GM18502 (cell line): ENCODE results near the gene RAB44.

Experiments used
- ATAC-seq: cut with Tn5 transposase; IDR thresholded peaks from one replicate; pipeline ENCODE4 v1.9.1; 2021; ENCODE audit warnings: mild to moderate bottlenecking; ENCODE audit not compliant: unreplicated experiment, poor library complexity

The RAB44 gene

DNA sequence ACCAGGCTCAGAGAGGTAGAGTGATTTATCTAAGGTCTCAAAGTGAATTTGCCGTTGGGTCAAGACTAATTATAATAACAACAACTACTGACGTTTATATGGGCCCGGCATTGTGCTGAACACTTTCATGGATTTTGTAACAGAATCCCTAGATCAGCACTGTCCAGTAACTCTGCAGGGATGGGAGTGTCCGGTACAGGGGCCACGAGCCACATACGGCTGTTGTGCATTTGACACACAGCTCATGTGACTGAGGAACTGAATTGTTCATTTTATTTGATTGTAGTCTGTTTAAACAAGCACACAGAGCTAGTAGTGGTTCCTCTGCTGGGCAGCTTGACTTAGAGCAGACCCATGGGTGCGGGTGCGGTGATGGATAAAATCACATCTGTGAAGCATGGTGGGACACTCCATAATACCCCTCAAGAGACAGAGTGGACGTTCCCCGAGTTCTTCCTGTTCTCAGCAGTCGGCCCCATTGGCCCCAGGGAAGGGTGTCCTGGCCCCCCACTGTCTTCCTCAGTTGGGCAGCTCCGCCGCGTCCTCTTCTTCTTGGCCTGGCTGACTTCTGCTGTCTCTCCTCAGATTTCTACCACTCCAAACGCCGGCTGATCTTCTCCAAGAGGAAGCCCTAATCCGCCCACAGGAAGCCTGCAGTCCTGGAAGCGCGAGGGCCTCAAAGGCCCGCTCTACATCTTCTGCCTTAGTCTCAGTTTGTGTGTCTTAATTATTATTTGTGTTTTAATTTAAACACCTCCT, 12.3 kb upstream of the RAB44 start:
- ATAC-seq = no peak

DNA sequence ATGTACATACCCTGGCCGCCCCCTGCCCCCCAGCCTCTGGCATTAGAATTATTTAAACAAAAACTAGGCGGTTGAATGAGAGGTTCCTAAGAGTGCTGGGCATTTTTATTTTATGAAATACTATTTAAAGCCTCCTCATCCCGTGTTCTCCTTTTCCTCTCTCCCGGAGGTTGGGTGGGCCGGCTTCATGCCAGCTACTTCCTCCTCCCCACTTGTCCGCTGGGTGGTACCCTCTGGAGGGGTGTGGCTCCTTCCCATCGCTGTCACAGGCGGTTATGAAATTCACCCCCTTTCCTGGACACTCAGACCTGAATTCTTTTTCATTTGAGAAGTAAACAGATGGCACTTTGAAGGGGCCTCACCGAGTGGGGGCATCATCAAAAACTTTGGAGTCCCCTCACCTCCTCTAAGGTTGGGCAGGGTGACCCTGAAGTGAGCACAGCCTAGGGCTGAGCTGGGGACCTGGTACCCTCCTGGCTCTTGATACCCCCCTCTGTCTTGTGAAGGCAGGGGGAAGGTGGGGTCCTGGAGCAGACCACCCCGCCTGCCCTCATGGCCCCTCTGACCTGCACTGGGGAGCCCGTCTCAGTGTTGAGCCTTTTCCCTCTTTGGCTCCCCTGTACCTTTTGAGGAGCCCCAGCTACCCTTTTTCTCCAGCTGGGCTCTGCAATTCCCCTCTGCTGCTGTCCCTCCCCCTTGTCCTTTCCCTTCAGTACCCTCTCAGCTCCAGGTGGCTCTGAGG, 11.5 kb upstream of the RAB44 start:
- no peak for ATAC-seq

DNA sequence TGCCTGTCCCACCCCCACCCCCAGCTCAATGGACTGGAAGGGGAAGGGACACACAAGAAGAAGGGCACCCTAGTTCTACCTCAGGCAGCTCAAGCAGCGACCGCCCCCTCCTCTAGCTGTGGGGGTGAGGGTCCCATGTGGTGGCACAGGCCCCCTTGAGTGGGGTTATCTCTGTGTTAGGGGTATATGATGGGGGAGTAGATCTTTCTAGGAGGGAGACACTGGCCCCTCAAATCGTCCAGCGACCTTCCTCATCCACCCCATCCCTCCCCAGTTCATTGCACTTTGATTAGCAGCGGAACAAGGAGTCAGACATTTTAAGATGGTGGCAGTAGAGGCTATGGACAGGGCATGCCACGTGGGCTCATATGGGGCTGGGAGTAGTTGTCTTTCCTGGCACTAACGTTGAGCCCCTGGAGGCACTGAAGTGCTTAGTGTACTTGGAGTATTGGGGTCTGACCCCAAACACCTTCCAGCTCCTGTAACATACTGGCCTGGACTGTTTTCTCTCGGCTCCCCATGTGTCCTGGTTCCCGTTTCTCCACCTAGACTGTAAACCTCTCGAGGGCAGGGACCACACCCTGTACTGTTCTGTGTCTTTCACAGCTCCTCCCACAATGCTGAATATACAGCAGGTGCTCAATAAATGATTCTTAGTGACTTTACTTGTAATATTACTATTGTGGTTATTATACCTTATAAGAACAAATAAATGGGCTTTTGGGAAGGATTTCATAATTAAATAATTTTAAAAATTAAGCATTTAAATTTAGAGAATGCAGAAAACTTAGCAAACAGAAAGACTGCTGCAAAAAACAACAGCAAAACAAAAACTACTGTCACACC, 10.7 kb upstream of the RAB44 start:
- ATAC-seq = no peak

DNA sequence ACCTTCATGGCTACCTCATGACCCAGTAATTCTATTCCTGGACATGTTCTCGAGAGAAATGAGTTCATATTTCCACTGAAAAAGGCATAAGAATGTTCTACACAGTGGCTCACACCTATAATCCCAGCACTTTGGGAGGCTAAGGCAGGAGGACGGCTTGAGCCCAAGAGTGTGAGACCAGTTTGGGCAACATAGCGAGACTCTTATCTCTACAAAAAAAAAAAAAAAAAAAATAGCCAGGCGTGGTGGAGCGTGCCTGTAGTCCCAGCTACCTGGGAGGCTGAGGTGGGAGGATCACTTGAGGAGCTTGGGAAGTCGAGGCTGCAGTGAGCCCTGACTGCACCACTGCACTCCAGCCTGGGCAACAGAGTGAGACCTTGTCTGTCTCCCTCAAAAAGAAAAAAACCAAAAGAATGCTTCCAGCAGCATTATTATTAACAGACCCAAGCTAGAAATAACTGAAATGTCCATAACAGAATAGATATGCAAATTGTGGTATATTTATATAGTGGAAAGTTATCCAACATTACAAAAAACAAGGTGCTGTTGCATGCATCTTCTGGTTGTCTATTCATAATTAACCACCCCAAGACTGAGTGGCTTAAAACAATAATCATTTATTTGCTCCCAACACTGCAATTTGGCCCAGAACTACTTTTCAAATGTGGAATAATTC, 9.4 kb upstream of the RAB44 start:
- no peak for ATAC-seq

DNA sequence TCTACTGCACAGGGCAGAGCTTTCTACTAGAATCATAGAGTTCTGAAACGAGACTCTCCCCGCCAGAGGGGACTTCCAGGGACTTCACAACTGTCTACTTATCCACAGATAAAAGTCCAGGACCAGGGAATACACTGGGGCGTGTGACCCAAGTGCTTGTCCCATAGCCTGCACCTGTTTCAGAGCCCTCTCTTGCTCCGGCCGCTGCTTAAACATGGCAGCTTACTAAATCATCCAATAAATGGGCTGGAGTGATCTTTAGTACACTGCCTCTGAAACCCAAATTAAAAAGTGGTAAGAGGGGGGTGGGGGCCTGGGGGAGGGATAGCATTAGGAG, 8.9 kb upstream of the RAB44 start:
- ATAC-seq = no peak

DNA sequence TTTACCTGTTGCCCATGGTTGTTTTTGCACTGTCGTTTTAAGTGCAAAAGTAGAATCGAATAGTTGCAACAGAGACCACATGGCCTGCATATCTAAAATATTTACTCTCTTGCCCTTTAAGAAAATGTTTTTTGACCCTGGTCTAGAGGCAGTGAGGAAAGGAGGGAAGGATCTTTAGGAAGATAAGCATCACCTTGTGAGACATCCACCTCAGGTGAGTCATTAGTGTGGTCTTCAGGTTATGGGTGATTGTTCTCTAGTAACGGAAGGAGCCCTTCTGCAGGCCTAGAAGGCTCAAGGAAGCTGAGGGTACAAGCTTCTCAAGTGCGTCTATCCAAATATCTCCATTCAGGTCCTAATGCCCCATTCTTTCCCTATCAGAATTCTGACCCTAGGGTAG, 6.6 kb upstream of the RAB44 start:
- ATAC-seq = no peak

DNA sequence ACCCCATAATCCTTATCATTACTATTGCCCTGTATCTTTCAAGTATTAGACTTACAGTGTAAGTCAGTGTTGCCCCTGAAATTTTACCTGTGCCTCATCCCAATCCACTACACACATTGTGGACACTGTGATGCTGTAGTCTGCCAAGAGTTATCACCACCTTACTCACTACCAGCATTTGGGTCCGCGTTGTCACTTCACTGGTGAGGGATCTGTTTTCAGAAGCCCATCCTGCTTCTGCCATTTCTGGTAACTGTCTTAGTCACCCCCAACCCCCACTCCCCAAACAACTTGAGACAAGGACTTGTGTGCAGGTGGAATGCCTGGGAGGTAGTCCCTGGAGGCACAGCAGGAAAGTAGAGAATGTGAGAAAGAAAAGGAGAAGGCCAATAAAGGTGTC, 6.0 kb upstream of the RAB44 start:
- no peak for ATAC-seq

DNA sequence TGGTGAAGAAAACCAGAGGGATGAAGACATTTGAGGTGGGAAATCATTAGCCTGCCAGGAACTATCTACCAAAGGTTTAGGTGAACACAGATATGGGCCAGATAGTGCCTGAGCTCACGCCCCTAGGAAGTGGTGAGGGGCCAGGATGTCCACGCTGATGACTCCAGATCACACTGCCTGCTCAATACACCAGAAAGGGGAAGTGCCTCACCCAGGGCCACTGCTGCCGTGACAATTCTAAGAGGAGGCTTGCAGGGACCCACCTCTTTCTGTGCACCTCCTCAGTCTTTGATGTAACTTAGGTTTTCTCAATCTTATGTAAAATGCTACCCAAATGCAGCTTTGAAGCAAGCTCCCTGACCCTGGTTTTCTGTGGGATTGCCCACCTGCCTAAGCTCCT, 5.4 kb upstream of the RAB44 start:
- no peak for ATAC-seq

DNA sequence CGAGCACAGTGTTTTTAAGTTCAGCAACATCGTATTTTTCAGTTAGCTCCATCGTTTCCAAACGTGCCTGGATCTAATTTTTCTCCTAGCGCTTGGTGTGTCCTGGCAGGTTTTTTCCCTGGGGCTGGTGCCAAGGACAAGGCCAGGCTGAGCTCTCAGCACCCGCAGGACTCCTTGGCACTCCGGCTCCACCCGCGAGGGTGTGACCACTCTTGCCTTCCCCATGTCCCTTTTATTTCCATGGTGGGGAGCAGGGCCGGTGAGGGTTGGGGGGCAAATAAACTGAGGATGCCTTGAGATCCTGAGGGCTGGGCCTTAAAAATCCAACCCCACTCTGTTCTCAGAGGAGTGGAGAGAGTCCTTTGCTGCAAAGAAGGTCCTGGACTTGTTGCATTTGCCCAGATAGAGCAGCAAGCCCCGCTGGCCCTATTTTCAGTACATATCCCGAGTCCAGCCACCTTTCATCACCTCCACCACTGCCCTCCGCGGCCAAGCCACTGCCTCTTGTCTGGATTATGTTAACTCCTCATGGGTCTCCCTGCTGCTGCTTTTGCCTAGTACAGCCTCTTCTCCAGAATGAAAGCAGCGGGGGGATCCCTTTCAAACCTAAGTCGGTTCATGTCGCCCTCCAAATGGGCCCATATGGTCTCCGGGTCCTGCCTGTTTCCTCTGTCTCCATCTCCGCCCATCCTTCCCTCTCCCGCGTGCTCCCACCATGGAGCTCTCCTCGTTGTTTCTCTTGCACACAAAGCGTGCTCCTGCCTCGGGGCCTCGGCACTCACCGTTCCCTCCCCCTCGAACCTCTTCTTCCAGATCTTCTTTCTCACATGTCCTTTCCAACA, 4.5 kb upstream of the RAB44 start:
- no peak for ATAC-seq

DNA sequence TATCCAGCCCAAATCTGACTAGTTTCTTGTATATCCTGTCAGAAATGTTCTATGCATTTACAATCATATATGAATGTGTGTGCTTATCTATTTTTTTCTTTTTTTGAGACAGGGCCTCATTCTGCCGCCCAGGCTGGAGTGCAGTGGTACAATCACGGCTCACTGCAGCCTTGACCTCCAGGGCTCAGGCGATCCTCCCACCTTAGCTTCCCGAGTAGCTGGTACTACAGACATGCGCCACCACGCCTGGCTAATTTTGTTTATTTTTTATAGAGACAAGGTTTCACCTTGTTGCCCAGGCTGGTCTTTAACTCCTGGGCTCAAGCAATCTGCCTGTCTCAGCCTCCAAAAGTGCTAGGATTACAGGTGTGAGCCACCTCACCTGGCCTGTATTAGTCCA, 3.0 kb upstream of the RAB44 start:
- ATAC-seq = no peak

DNA sequence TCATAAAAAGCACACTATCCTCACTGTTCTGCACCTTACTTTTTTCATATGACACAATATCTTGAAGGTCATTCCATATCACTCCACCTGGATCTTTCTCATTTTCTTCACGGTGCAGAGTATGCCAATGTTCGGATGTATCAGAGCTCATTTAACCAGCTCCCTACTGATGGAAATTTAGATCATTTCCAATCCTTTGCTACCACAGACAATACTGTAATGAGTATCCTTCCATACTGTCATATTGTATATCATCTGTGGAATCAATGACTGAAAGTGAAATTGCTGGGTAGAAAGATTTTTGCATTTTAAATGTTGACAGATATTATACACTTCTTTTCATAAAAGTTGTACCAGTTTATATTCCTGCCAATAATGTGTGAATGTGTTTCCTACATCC, 2.2 kb upstream of the RAB44 start:
- ATAC-seq = no peak

DNA sequence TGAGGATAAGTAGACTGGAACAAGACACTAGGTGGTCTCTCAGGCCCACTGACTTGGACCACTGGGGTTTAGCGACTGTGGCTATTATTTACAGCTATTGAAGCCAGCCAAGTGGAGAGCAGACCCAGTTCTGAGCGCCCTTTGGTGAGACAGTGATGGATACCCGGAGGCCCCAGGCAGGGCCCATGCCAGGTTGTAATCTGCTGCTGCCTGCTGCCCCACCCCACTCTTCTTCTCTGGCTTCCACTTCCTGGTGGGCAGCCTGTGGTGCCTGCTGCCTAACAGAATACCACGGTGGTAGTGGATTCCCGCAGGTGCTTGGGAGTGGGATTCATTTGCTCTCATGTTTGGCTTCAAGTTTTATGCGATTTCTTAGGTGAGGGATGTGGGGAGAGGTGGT, 570 bp downstream of the RAB44 start:
- ATAC-seq = no peak

DNA sequence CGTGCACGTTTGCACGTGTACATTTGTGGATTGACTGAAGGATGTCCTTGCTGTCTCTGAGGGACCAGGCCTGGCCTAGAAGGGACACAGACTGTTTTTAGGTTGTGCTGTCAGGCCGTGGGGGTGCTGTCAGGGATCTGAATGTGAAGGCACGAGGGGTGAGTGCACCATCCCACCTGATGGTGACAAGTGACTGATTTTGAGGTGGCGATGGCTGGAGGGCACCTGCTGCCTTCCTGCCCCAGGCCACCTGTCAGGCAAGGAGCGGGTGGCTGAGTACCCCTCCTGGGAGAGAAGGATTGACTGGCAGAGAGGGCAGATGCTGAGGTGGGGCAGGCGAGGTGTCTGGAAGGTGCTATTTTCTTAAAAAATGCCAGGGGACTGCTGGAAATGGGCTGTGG, 1.2 kb downstream of the RAB44 start:
- no peak for ATAC-seq

DNA sequence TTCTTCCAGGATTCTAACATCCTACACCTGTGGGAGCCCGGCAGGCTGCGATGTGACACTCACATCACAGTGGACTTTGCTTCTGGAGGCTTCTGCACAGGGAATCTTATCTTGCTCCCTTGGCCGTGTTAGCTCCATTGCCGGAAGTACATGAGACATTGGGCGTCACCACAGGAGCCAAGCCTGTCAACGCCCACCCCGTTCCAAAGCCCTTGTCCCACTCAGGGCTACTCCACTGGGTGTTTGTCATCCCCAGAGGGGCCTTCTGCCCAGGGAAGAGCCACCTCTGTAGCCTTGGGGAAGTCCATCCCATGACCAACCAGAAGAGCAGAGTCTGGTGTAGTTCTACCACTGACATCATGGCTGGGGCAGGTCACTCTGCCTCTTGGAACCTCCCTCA, 1.7 kb downstream of the RAB44 start:
- ATAC-seq = no peak

DNA sequence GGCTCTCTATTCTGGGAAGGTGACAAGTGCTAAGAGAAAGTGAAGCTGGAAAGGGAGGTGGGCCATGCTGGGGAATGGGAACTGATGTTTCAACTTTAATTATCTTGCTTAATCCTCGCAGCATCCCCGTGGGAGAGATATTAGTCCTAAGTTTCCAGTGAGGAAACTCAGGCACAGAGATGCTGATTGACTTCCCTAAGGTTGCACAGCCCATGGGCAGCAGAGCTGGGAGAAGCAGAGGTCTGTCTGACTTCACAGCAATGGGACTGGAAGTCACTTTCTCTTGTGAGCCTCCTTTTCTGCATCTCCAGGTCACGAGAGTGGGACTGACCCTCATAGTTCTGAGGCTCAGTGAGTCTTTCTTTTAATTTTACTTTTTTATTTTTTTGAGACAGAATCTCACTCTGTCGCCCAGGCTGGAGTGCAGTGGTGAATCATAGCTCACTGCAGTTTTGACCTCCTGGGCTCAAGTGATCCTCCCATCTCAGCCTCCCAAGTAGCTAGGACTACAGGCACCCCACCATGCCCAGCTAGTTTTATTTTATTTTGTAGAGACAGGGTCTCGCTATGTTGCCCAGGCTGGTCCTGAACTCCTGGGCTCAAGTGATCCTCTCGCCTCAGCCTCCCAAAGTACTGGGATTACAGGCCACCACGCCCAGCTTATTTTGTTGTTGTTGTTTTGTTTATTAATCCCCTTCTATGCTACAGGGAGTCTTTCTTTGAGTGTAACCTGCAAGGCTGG, 2.6 kb downstream of the RAB44 start:
- no peak for ATAC-seq

DNA sequence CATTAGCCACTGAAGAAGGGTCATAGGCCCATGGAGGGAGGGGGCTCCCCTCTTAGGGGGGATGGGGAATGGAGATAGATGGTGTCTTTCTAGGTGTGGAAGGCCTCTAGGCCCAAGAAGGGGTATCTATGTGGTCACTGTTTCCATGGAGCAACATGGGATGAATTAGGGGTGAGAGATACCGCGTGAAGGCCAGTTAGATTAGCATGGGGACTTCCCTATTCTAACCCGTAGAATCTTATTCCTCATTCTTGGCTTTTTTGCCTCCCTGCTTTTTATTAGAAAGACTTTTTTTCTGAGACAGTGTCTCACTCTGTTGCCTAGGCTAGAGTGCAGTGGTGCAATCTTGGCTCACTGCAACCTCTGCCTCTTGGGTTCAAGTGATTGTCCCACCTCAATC, 3.2 kb downstream of the RAB44 start:
- no peak for ATAC-seq

DNA sequence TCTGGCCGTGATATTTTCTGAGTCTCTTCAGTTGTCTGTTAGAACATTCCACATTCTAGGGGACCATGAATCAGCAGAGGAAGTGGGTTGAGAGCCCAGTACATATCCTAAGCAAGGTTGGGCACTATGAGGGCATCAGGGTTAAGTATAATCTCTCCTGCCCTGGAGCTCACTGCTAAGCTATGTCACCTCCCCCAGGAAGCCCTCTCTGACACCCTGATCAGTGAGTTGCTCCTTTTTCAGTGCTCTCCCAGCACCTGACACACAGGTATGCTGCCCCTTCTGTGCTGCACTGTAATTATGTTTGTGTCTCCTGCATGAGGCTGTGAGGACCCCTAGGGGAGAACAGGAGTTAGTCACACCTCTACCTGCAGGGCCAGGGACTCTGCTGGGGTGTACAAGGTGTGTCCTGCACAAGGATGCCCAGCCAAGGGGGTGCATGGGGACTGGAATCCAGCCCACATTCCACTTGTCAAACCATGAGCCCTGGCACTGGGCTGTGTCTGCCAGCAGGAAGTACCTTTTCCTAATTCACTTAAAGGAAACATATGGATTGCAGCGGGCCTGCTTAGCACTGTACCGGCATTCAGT, 3.9 kb downstream of the RAB44 start:
- no peak for ATAC-seq

DNA sequence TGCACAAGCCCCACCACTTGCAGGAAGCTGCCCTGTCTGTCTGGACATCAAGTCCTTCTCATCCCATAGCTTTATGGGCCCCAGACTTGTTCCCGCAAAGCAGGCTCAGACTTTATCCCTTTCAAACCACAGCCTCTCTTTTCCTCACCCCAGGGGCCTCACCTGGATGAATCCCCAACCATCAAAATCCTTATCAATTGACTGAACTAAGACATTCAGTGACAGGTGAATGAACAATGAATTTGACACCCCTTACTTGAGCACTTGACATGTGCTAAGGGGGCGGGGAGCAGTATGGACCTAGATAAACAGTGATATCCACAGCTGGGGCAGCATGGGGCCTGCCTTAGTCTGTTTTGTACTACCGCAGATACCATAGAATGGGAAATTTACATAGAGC, 5.0 kb downstream of the RAB44 start:
- ATAC-seq = no peak

DNA sequence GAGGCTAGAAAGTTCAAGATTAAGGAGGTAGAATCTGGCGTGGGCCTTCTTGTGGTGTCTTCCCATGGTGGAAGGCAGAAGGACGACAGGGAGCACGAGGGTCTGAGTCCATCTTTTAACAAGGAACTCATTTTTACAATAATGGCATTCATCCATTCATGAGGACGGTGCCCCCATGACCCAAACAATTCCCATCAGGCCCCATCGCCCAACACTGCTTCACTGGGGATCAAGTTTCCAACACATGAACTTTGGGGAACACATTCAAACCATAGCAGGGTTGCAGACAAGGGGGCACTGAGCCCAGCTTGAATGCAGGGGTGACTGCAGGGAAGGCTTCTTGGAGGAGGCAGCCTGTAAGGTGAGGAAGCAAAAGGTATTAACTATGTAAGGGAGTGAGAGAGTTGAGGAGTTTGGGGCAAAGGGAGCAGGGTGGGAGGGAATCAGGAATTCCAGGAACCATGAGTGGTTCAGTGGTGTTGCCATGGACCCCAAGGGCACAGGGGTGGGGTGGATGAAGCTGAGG, 5.5 kb downstream of the RAB44 start:
- no peak for ATAC-seq
